Peyer's patch (tissue), 4 donors: ENCODE data around the gene ILF3.

Experiments used
- CTCF ChIP-seq, 6 experiments: fragments of 450-650 bp in 4 of 6; fragments of 200-600 bp in 2 of 6; sonication (generic) in 1 of 6; IDR thresholded peaks; one replicate each; pipeline ENCODE4 v1.5.1; 2017 to 2019; ENCODE audit warnings: antibody characterized with exemption in 6 of 6, mild to moderate bottlenecking in 3 of 6, moderate library complexity in 1 of 6
- POLR2A ChIP-seq, 2 donors: fragments of 450-650 bp; IDR thresholded peaks; one replicate each; pipeline ENCODE4 v1.5.1; 2017; ENCODE audit warnings: antibody characterized with exemption in 2 of 2, mild to moderate bottlenecking in 2 of 2, moderate library complexity in 2 of 2

- TF ChIP-seq CTCF (IDR thresholded peaks at IDR 0.05) (no peak), POLR2A (IDR thresholded peaks at IDR 0.05) (no peak)
These were observed 26.5 kb downstream of the ILF3 start for GRCh38 chr19:10680545-10681135.
